HG02943 (cell line): Measurements from ENCODE around the gene PNPLA6.
"Not testable (repeated sequence)": the region's sequence is repeated elsewhere in the genome, so short reads cannot be mapped to it uniquely, and the experiment has no call there.

ENCODE experiments used
- ATAC-seq: cut with Tn5 transposase; IDR thresholded peaks from one replicate; pipeline ENCODE4 v1.9.1; 2021; ENCODE audit warnings: mild to moderate bottlenecking, low read depth, moderate library complexity; ENCODE audit not compliant: unreplicated experiment

PNPLA6 gene

DNA sequence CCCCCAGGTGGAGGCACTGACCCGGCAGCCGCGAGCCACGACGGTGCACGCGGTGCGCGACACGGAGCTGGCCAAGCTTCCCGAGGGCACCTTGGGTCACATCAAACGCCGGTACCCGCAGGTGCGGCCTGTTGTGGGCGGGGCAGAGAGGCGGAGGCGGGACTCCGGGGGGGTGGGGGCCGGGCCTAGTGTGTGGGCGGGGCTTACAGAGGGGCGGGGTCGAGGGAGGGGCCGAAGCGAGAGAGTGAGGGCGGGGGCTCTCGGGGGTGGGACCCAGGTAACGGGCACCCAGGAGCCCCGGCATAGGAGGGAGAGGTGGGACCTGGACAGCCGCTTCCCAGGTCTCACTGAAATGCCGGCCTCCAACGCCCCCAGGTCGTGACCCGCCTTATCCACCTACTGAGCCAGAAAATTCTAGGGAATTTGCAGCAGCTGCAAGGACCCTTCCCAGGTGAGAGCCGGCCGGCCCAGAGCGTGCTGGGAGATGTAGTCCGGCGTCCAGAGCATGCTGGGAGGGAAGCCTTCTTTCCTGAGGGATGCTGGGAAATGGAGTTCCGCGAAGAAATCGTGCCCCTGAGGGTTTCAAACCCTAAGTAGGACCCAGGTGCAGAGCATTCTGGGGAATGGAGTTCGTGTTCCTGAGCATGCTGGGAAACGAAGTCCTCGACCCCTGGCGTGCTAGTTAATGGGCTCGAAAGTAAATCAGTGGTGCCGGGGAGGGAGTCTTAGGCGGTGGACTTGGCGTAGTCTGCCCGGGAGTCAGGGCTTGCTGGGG lies 15.7 kb downstream of the PNPLA6 start:
- ATAC-seq = no peak

- ATAC-seq = no peak
Observed at GRCh38 chr19:7552781-7553180, 17.3 kb downstream of the PNPLA6 start.

DNA sequence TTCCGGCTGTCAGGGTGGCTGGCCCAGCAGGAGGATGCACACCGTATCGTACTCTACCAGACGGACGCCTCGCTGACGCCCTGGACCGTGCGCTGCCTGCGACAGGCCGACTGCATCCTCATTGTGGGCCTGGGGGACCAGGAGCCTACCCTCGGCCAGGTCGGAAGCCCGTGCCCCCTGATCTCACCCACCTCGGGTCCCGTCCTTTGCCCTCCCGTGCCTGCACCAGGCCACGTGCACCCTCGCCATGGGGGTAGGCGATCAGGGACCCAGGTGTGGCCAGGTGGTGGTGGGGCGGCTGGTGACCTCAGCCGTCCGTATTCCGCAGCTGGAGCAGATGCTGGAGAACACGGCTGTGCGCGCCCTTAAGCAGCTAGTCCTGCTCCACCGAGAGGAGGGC lies 19.0 kb downstream of the PNPLA6 start:
- ATAC-seq = no peak

DNA sequence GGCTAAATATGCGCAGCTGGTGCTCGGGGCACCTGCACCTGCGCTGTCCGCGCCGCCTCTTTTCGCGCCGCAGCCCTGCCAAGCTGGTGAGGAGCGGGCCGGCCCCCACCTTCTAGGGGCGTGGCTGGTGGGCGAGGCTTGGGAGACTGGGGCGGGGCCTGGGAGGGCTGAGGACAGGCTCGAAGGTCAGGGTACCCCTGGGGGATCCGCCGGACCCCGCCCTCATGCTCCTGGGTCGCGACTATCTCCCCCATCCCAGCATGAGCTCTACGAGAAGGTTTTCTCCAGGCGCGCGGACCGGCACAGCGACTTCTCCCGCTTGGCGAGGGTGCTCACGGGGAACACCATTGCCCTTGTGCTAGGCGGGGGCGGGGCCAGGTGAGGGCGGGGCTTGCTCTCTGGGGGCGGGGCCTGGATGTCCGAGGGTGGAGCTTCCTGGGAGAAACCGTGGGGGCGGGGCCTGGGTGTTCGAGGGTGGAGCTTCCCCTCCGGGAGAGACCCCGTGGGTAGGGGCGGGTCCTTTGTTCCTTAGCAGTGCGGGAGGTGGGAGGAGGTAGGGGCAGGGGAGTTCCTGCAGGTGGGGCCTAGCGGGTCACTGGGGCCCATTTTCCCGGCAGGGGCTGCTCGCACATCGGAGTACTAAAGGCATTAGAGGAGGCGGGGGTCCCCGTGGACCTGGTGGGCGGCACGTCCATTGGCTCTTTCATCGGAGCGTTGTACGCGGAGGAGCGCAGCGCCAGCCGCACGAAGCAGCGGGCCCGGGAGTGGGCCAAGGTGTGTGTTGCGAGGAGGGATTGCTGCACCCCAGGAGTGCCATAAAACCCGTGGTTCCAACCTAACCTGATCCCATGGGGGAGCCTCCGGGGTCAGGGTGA lies 19.7 kb downstream of the PNPLA6 start:
- no peak for ATAC-seq

GRCh38 chr19:7556696-7557315 lies 21.3 kb downstream of the PNPLA6 start:
- no peak for ATAC-seq

DNA sequence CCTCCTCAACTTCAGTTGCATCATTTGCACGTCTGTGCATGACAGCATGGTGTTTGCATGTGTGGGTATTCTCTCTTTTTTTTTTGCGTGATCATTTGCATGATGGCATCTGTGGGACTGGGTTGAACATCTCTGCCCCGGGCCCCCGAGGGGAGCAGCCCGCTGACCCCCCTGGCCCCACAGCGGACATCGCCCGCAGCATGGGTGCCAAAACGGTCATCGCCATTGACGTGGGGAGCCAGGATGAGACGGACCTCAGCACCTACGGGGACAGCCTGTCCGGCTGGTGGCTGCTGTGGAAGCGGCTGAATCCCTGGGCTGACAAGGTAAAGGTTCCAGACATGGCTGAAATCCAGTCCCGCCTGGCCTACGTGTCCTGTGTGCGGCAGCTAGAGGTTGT lies 23.1 kb downstream of the PNPLA6 start:
- no peak for ATAC-seq

DNA sequence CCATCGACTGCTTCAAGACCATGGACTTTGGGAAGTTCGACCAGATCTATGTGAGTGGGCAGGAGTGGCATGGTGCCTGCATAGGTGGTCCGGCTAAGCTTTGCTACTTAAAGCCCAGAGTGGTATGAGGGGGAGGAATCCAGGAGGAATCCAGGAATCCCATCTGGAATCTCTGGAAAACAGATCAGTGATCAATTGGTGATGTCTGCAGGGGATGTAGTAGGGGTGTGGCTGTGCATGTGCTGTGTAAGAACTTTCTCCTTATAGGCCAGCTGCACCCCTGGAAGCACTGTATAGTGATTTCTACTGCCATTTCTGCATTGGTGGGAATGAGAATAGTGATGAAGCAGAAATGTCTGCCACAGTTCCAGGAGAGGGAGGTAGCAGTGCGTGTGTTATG lies 23.6 kb downstream of the PNPLA6 start:
- no peak for ATAC-seq

DNA sequence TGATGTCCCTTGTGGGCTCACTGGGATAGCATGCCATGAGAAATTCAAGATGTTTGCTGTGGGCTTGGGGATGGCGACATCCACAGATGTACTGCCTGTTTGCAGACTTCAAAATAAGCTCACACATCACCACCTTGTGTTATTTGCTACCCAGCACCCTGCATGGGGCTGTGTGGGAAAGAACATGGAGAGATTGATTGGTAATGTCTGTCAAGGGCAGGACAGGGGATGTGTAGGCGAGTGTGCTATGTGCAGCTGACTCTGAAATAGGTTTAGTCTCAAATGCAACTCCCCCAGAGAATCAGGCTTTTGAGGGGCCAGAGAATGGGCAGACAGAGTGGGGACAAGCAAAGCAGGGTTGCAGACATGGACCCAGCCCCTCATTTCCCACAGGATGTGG lies 24.7 kb downstream of the PNPLA6 start:
- ATAC-seq = no peak

DNA sequence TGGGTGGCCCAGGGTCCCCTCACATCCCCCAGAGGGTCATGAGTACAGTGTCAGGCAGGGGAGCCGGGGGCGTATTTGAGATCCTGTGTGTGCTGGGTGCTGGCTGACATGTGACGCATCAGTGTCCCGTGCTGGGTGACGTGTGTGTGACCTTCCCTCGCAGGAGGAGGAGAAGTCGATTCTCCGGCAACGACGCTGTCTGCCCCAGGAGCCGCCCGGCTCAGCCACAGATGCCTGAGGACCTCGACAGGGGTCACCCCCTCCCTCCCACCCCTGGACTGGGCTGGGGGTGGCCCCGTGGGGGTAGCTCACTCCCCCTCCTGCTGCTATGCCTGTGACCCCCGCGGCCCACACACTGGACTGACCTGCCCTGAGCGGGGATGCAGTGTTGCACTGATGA lies 25.8 kb downstream of the PNPLA6 start:
- no peak for ATAC-seq

GRCh38 chr19:7562646-7563393 lies 27.3 kb downstream of the PNPLA6 start:
- ATAC-seq = no peak

- no peak for ATAC-seq
Observed at GRCh38 chr19:7564866-7565265, 29.3 kb downstream of the PNPLA6 start.

- ATAC-seq = no peak
Observed at GRCh38 chr19:7565332-7565731, 29.8 kb downstream of the PNPLA6 start.

DNA sequence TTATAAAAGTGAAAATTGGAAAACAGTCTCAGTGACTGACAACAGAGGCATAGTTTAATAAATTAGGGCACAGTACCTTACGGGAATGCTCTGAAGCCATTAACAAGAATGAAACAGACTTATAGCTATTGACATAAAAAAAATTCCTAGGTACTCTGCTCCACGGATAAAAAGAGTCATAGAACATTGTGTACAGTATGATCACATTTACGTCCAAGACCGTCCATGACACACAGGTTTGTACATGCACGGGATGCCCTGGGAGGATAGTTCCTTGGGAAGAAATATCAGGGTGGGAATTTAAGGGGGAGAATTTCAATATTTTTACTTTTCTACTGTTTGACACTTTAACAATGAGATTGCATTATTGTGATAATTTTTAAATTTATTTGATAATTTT lies 35.2 kb downstream of the PNPLA6 start:
- no peak for ATAC-seq

DNA sequence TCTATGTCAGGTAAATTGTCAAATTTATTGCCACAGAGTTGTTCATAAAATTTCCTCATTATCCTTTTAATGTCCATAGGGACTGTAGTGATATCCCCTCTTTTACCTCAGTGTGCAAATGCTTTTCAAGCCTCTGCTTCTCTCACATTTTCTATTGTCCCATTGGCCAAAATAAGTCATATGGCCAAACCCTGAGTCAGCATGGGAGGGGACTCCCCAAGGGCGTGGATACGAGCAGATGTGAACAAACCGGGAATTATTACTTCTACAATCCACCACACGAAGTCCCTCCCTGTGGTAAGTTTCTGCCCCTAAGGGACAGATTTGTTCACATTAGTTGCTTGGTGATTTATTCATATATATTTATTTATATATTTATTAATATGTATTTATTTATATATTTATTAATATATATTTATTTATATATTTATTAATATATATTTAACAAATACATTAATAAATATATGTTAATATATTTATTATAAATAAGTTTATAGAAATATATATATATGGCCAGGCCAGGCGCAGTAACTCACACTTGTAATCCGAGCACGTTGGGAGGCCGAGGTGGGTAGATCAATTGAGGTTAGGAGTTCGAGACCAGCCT lies 40.0 kb downstream of the PNPLA6 start:
- no peak for ATAC-seq

- ATAC-seq = not testable (repeated sequence)
Observed at GRCh38 chr19:7577422-7577821, 41.9 kb downstream of the PNPLA6 start.

- no peak for ATAC-seq
Observed at GRCh38 chr19:7578127-7578526, 42.6 kb downstream of the PNPLA6 start.

DNA sequence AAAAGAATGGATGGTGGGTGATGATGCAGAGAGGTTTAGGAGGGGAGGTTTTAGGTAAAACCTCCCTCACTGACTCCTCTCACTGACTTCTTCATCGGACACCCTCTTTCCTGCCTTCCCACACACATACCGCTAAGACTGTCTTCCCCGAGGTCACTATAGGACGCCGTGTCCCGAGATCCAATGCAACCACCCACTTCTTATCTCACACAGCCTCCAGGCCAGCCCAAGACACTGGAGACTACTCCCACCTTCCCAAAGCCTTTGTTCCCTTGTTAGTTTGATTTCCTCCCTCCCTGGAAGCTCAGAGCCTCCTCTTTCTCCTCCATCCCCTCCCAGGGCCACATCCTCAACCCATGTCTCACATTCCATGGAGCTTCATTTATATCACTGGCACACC lies 43.7 kb downstream of the PNPLA6 start:
- ATAC-seq = no peak

DNA sequence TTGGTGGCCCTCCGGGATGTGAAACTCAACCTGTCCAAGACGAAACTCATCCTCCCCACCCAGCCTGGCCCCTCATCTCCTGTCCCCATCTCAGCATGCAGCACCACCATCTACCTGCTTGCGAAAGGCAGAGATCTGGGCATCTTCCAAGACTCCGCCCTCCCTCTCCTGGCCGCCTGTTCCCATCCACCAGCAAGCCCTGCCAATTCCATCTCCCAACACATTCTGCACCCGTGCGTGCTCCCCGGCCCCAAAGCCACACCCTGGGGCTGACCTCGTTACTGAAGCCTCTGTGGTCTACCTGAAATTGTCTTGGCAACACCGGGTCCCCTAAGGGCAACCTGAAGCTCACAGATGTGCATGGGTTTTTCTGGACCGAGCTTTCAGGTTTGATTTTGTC lies 46.9 kb downstream of the PNPLA6 start:
- no peak for ATAC-seq

GRCh38 chr19:7589822-7590221 lies 54.3 kb downstream of the PNPLA6 start:
- ATAC-seq = no peak

DNA sequence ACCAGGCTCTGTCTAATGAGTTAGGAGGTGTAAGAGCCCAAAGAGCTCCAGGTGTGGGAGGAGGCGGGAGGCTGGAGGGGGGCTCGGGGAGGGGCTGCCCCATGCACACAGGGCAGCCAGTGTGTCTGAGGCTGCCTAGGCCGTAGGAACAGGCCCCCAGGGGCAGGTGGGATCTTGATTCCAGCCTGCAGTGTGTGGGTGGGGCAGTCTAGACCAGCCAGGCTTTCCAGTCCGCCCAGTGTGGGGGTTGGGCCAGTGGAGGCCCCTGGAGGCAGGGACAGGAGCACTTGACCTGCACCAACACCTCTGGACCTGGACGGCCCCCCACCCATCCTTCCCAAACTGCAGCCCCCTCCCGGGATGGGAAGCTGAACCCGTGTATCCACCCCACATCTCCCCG lies 54.7 kb downstream of the PNPLA6 start:
- no peak for ATAC-seq
